ENCODE results near the gene PDYN. TPM values are rescaled to one million over a fixed set of nuclear protein-coding genes. Genes with fewer than 3 reads are reported as not detected.

The PDYN gene
- total and polyA plus RNA-seq, 2 donors (not counting 1 experiment from before 2014, with no cell fraction given): not detected

DNA sequence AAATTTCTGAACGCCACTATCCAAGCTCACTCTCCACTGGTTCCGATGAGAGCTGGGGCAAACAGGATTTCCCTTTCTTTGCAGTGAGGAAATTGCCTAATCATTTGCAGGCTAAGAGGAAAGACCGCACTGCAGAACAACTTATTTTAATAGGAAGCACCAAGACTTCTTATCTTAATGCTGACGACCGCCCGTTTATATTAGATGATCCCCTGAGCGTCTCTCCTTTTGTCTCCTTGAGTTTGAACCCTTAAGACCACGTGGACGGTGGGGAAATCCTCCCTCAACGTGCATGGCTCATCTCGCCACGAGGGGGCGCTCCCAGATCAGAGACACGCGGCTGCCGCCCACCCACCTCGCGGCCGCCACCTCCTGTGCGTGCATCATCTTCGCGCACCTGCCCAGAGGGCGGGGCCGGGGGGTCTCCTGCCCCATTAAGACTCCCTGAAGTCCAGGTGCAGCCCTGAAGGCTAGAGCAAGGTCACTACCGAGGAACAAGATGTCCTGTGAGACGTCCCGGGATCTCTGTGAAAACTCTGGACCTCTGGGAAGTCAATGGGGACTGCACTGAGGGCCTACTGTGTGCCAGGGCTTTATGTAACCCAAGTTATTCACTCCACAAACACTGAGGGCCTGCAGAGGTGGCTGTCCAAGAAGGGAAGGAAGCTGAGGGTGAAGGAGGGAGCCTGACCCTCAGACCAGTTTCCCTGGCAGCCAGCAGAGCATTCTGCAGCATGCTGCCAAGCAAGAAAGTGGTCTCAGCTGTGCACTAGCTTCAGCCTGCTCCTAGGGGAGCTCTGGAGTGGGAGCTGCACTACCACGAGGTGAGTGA lies 28.1 kb downstream of the PDYN start:
- no peak for TF ChIP-seq EZH2 (IDR thresholded peaks at IDR 0.05; ENCODE audit: borderline replicate concordance, insufficient read depth, low read depth, low read length, poor library complexity, severe bottlenecking)
- TF ChIP-seq, protein P1, sequence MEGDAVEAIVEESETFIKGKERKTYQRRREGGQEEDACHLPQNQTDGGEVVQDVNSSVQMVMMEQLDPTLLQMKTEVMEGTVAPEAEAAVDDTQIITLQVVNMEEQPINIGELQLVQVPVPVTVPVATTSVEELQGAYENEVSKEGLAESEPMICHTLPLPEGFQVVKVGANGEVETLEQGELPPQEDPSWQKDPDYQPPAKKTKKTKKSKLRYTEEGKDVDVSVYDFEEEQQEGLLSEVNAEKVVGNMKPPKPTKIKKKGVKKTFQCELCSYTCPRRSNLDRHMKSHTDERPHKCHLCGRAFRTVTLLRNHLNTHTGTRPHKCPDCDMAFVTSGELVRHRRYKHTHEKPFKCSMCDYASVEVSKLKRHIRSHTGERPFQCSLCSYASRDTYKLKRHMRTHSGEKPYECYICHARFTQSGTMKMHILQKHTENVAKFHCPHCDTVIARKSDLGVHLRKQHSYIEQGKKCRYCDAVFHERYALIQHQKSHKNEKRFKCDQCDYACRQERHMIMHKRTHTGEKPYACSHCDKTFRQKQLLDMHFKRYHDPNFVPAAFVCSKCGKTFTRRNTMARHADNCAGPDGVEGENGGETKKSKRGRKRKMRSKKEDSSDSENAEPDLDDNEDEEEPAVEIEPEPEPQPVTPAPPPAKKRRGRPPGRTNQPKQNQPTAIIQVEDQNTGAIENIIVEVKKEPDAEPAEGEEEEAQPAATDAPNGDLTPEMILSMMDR (IDR thresholded peaks at IDR 0.05): peak; percentile 93
- Mint-ChIP-seq H3K4me1 (peaks cover 18% of the 10 kb centered on the region), H3K27me3 (peaks cover 2% of the 10 kb centered on the region), H3K4me3 (peak overlapping the region; percentile 50), H3K9me3 (ENCODE audit: insufficient read depth) (no peaks in the 10 kb centered on the region), H3K27ac (no peak overlapping the region)
- Histone ChIP-seq H3K27ac (ENCODE audit: low read length in 2 of 2) (no peak overlapping the region), H3K9ac (ENCODE audit: low read length) (peak overlapping the region; percentile 52), H3K79me2 (ENCODE audit: control insufficient read depth, insufficient read depth, low read length) (no peaks in the 10 kb centered on the region), H2AFZ (ENCODE audit: insufficient read depth, low read depth, low read length, poor library complexity, severe bottlenecking) (peak overlapping the region; percentile 64), H3K27me3 (replicated peaks in 1 of 4; ENCODE audit: control extremely low read depth in 1 of 4, control insufficient read depth in 3 of 4, insufficient read depth in 4 of 4, low read length in 3 of 4) (no peaks in the 10 kb centered on the region), H3K4me2 (replicated peaks; ENCODE audit: low read depth, low read length, poor library complexity, severe bottlenecking) (peak overlapping the region; percentile 78), H3K4me1 (ENCODE audit: control insufficient read depth in 2 of 2, insufficient read depth in 2 of 2, low read length in 2 of 2) (peaks cover 16 to 18% of the 10 kb centered on the region in 2 donors), H4K20me1 (ENCODE audit: control insufficient read depth, insufficient read depth, low read length, poor library complexity, severe bottlenecking) (no peaks in the 10 kb centered on the region), H3K4me3 (ENCODE audit: control extremely low read depth in 1 of 5, extremely low read depth in 1 of 5, insufficient read depth in 1 of 5, low read depth in 2 of 5, low read length in 4 of 5) (peak overlapping the region; percentile 9 to 57 (median 42)), H3K9me3 (ENCODE audit: control extremely low read depth in 1 of 3, control insufficient read depth in 2 of 3, insufficient read depth in 1 of 3, low read length in 2 of 3) (no peaks in the 10 kb centered on the region), H3K36me3 (replicated peaks in 1 of 2; ENCODE audit: control extremely low read depth in 1 of 2, control insufficient read depth in 1 of 2, extremely low read depth in 1 of 2, insufficient read depth in 2 of 2, low read length in 1 of 2) (no peaks in the 10 kb centered on the region)
- peak; percentile 88 for ATAC-seq (ENCODE audit: low read depth)
- WGBS (ENCODE audit: insufficient coverage): 5% methylated on average over 24 of the region's 28 CpGs
- peak; percentile 87 for DNase-seq
- intact Hi-C loops (cut with micrococcal nuclease): loop anchor here (1.0 to 5.0 kb wide), 6 partner anchors 11 to 489 kb away; partner anchors contain the start of genes SIRPA and STK35
- POLR2A ChIA-PET: interaction anchor here (1.2 kb wide), 1 partner anchor 11 kb away, joined by 9 read pairs; no protein-coding TSS in a partner anchor
- CTCF ChIA-PET: interaction anchor here (0.6 to 5.4 kb wide), 38 partner anchors 8 to 510 kb away, joined by 3 to 95 read pairs (median 4); no protein-coding TSS in a partner anchor

All from B cell (primary cell).